IMR-90 (cell line): Measurements from ENCODE around the gene RHBDL1. TPM values are rescaled to one million over a fixed set of nuclear protein-coding genes. Genes with fewer than 3 reads are reported as not detected.

Source experiments
- ATAC-seq: fragments of 200-7000 bp; cut with Tn5 transposase; 2 replicates; pipeline ENCODE4 v1.9.1; 2020; ENCODE audit warnings: low read depth, mild to moderate bottlenecking, moderate library complexity
- BruUV-seq: library from RNA; stranded (reverse); fragments of 400-500 nt; replicated peaks from 2 replicates; lab custom pipeline; 2021; lab: Mats Ljungman, UMichigan
- CTCF ChIA-PET: fragments of 300-600 bp; formaldehyde crosslinking; extraction: SDS; loops from one replicate; lab custom pipeline; 2021; ENCODE audit warnings: antibody characterized with exemption; lab: Yijun Ruan, JAX
- POLR2A ChIA-PET: fragments of 300-600 bp; sonication (Branson Sonifier 250); formaldehyde crosslinking; loops from one replicate; lab custom pipeline; 2022; ENCODE audit warnings: antibody characterized with exemption; ENCODE audit not compliant: unreplicated experiment; lab: Charles Lee
- DNase-seq: peaks from one replicate; pipeline ENCODE4 v3.0.0; 2013
- H2AFZ ChIP-seq: replicated peaks from 2 replicates; pipeline ENCODE3; 2013; ENCODE audit warnings: low read length, mild to moderate bottlenecking; ENCODE audit not compliant: poor library complexity
- H2AK5ac ChIP-seq: 2 replicates; pipeline ENCODE4 v1.6.1; 2013; ENCODE audit warnings: low read depth, low read length, inconsistent platforms
- H2AK9ac ChIP-seq: replicated peaks from 2 replicates; pipeline ENCODE3; 2013; ENCODE audit warnings: mild to moderate bottlenecking, low read depth, low read length, moderate library complexity; ENCODE audit not compliant: poor library complexity
- H2BK120ac ChIP-seq: 2 replicates; pipeline ENCODE4 v1.6.1; 2013; ENCODE audit warnings: low read depth, low read length, inconsistent platforms
- H2BK15ac ChIP-seq: 3 replicates; pipeline ENCODE4 v1.6.1; 2013; ENCODE audit warnings: low read depth, low read length, inconsistent platforms
- H2BK20ac ChIP-seq: 2 replicates; pipeline ENCODE4 v1.6.1; 2013; ENCODE audit warnings: low read depth, mild to moderate bottlenecking, inconsistent platforms, low read length, moderate library complexity
- H2BK5ac ChIP-seq: 2 replicates; pipeline ENCODE4 v1.6.1; 2013; ENCODE audit warnings: mild to moderate bottlenecking, low read depth, low read length, inconsistent platforms; ENCODE audit not compliant: poor library complexity, severe bottlenecking
- H3K14ac ChIP-seq: replicated peaks from 2 replicates; pipeline ENCODE4 v1.6.1; 2013; ENCODE audit warnings: low read depth, low read length, inconsistent platforms
- H3K18ac ChIP-seq: 2 replicates; pipeline ENCODE4 v1.6.1; 2013; ENCODE audit warnings: low read depth, low read length, control low read depth
- H3K23ac ChIP-seq: 2 replicates; pipeline ENCODE4 v1.6.1; 2013; ENCODE audit warnings: low read depth, low read length, inconsistent platforms
- H3K27ac ChIP-seq: 2 replicates; pipeline ENCODE4 v1.5.1; 2013; ENCODE audit warnings: mild to moderate bottlenecking, control low read depth, low read length; ENCODE audit not compliant: insufficient read depth
- H3K27me3 ChIP-seq: 2 replicates; pipeline ENCODE4 v1.6.1; 2013; ENCODE audit warnings: low read length; ENCODE audit not compliant: control insufficient read depth, insufficient read depth
- H3K36me3 ChIP-seq: 2 replicates; pipeline ENCODE4 v1.6.1; 2013; ENCODE audit warnings: low read length, mixed read lengths; ENCODE audit not compliant: control insufficient read depth, insufficient read depth
- H3K4ac ChIP-seq: 2 replicates; pipeline ENCODE4 v1.6.1; 2013; ENCODE audit warnings: low read depth, low read length, inconsistent platforms
- H3K4me1 ChIP-seq: 2 replicates; pipeline ENCODE4 v1.6.1; 2013; ENCODE audit warnings: low read length, mixed read lengths; ENCODE audit not compliant: control insufficient read depth, insufficient read depth
- H3K4me2 ChIP-seq: 2 replicates; pipeline ENCODE4 v1.6.1; 2013; ENCODE audit warnings: low read depth, mild to moderate bottlenecking, control low read depth, low read length, moderate library complexity
- H3K4me3 ChIP-seq: 2 replicates; pipeline ENCODE4 v1.5.1; 2013; ENCODE audit warnings: low read depth, mild to moderate bottlenecking, control low read depth, low read length, moderate library complexity; ENCODE audit not compliant: insufficient read depth
- H3K56ac ChIP-seq: 2 replicates; pipeline ENCODE4 v1.6.1; 2013; ENCODE audit warnings: low read length, inconsistent platforms; ENCODE audit not compliant: insufficient read depth; ENCODE audit errors: extremely low read depth
- H3K79me1 ChIP-seq, 2 experiments: 2 replicates each; pipeline ENCODE4 v1.6.1; 2013; ENCODE audit warnings: low read length in 2 of 2, inconsistent platforms in 1 of 2, low read depth in 1 of 2
- H3K9ac ChIP-seq: 2 replicates; pipeline ENCODE4 v1.6.1; 2013; ENCODE audit warnings: low read depth, low read length, control low read depth
- H3K9me1 ChIP-seq: 2 replicates; pipeline ENCODE4 v1.6.1; 2013; ENCODE audit warnings: low read length, inconsistent platforms; ENCODE audit not compliant: insufficient read depth
- H3K9me3 ChIP-seq: 2 replicates; pipeline ENCODE4 v1.6.1; 2013; ENCODE audit warnings: low read length; ENCODE audit not compliant: control insufficient read depth, insufficient read depth
- H4K20me1 ChIP-seq: 2 replicates; pipeline ENCODE4 v1.6.1; 2013; ENCODE audit warnings: low read length, inconsistent platforms; ENCODE audit not compliant: insufficient read depth
- H4K5ac ChIP-seq: 2 replicates; pipeline ENCODE4 v1.6.1; 2013; ENCODE audit warnings: mild to moderate bottlenecking, low read depth, low read length, control low read depth
- H4K8ac ChIP-seq, 2 experiments: 2 replicates each; pipeline ENCODE4 v1.6.1; 2013; ENCODE audit warnings: low read depth in 2 of 2, low read length in 2 of 2, control low read depth in 1 of 2, inconsistent platforms in 1 of 2
- H4K91ac ChIP-seq: 2 replicates; pipeline ENCODE4 v1.6.1; 2013; ENCODE audit warnings: low read depth, low read length, inconsistent platforms; ENCODE audit not compliant: insufficient read depth
- BHLHE40 ChIP-seq: fragments of 150-350 bp; IDR thresholded peaks from 2 replicates; pipeline ENCODE4 v1.6.1; 2016; ENCODE audit warnings: mild to moderate bottlenecking, low read depth, low read length
- CEBPB ChIP-seq: IDR thresholded peaks from 2 replicates; pipeline ENCODE4 v1.6.1; 2012; ENCODE audit warnings: low read depth, low read length, improper control_type of control experiment
- CHD1 ChIP-seq: IDR thresholded peaks from 2 replicates; pipeline ENCODE4 v1.6.1; 2012; ENCODE audit warnings: low read depth, low read length, improper control_type of control experiment
- FOS ChIP-seq: fragments of 150-350 bp; IDR thresholded peaks from 2 replicates; pipeline ENCODE4 v1.6.1; 2016; ENCODE audit warnings: low read depth, low read length
- MAFK ChIP-seq: IDR thresholded peaks from 2 replicates; pipeline ENCODE4 v1.6.1; 2012; ENCODE audit warnings: low read depth, low read length, improper control_type of control experiment
- MAZ ChIP-seq: IDR thresholded peaks from 2 replicates; pipeline ENCODE4 v1.6.1; 2012; ENCODE audit warnings: low read depth, mild to moderate bottlenecking, low read length, improper control_type of control experiment, moderate library complexity, borderline replicate concordance
- MXI1 ChIP-seq: IDR thresholded peaks from 2 replicates; pipeline ENCODE4 v1.6.1; 2012; ENCODE audit warnings: low read depth, mild to moderate bottlenecking, low read length, moderate library complexity, borderline replicate concordance
- NFE2L2 ChIP-seq: fragments of 150-350 bp; IDR thresholded peaks from 2 replicates; pipeline ENCODE4 v1.6.1; 2016; ENCODE audit warnings: low read depth, mild to moderate bottlenecking, low read length
- POLR2A ChIP-seq: IDR thresholded peaks from 2 replicates; pipeline ENCODE4 v1.6.1; 2012; ENCODE audit warnings: mild to moderate bottlenecking, low read depth, low read length
- RAD21 ChIP-seq: IDR thresholded peaks from 2 replicates; pipeline ENCODE4 v1.6.1; 2012; ENCODE audit warnings: low read length, improper control_type of control experiment
- RCOR1 ChIP-seq: IDR thresholded peaks from 2 replicates; pipeline ENCODE4 v1.6.1; 2012; ENCODE audit warnings: mild to moderate bottlenecking, low read length, improper control_type of control experiment; ENCODE audit not compliant: insufficient replicate concordance
- RFX5 ChIP-seq: IDR thresholded peaks from 2 replicates; pipeline ENCODE4 v1.8.0; 2012; ENCODE audit warnings: low read depth, mild to moderate bottlenecking, low read length, moderate library complexity
- SMC3 ChIP-seq: fragments of 150-350 bp; IDR thresholded peaks from 2 replicates; pipeline ENCODE4 v1.6.1; 2016; ENCODE audit warnings: low read depth, mild to moderate bottlenecking, antibody characterized with exemption, low read length, moderate library complexity
- WGBS, 2 experiments: methylation state at CpG; one replicate each; pipeline versions ENCODE4 v1.1.5 to v1.1.7; 2013; ENCODE audit warnings: missing lambda C conversion rate in 2 of 2; ENCODE audit not compliant: insufficient read length in 1 of 2; ENCODE audit errors: extremely low coverage in 2 of 2; 5-methylcytosine and 5-hydroxymethylcytosine counted together
- dilution Hi-C: fragments of 300-500 bp; cut with HindIII; formaldehyde crosslinking; loops from one replicate; pipeline ENCODE4 v1.14.3; 2018; ENCODE audit warnings: low sequenced_read_pairs; ENCODE audit not compliant: unreplicated experiment
- in situ Hi-C: fragments of 300-500 bp; cut with MboI; formaldehyde crosslinking; loops from 3 replicates; pipeline ENCODE4 v1.14.3; 2019; ENCODE audit warnings: low sequenced_read_pairs, inconsistent platforms, mixed read lengths
- intact Hi-C: fragments of 100-400 bp; cut with micrococcal nuclease; formaldehyde crosslinking; loops from 2 replicates; pipeline ENCODE4 v1.10.0; 2022
- polyA plus RNA-seq, 3 experiments: library from polyadenylated mRNA; depleted of rRNA; stranded (reverse); fragments of >200 nt; gene quantifications; 2 replicates each; pipeline ENCODE4 v1.2.3, GENCODE V29; 2012; ENCODE audit warnings: low replicate concordance in 1 of 3
- total RNA-seq: library from RNA; depleted of rRNA; stranded (reverse); fragments of >200 nt; gene quantifications from 2 replicates; pipeline ENCODE4 v1.2.3, GENCODE V29; 2012
- TF ChIP-seq, protein P1 (sequence below): fragments of 150-350 bp; IDR thresholded peaks from 2 replicates; pipeline ENCODE4 v1.6.1; 2016; ENCODE audit warnings: low read depth, mild to moderate bottlenecking, low read length, moderate library complexity, borderline replicate concordance
- TF ChIP-seq, protein P2 (sequence below): conservative IDR thresholded peaks from 2 replicates; pipeline ENCODE4 v1.5.1; 2012; ENCODE audit warnings: mild to moderate bottlenecking, low read depth, low read length, improper control_type of control experiment
- TF ChIP-seq, protein P3 (sequence below): fragments of 150-350 bp; IDR thresholded peaks from 2 replicates; pipeline ENCODE4 v1.6.1; 2017; ENCODE audit warnings: mild to moderate bottlenecking, antibody characterized with exemption, low read length, low read depth

RHBDL1 gene
- total and polyA plus RNA-seq, 2 of the 4 experiments (the other 2 are of a cell fraction): 0.72 to 4.1 TPM

DNA sequence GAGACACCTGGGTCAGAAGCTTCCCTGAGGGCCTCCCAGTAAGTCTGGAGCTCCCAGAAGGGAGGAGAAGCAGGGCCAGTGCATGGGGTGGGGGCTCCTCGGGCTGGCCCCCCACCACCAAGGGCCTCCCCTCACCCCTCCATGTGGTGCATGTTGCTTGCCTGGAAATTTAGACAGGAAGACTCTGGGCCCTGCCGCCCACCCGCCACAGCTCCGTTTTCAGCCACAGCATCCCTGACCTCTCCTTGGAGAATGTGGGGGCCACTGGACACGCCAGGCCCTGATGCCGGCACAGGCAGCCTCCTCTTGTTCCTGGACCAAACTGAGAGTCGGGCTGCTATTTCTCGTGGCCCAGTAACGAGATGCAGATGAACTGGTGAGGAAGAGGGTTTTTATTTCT, 36.6 kb upstream of the RHBDL1 start:
- DNase-seq: no peak
- Histone ChIP-seq H2AFZ (no peak overlapping the region), H4K91ac (no peak overlapping the region), H3K27me3 (no peaks in the 10 kb centered on the region), H3K4me3 (no peak overlapping the region), H3K14ac (no peak overlapping the region), H2BK20ac (no peak overlapping the region), H3K4me2 (no peak overlapping the region), H4K20me1 (peaks cover 4% of the 10 kb centered on the region), H2BK120ac (no peak overlapping the region), H3K79me1 (peaks cover 3 to 35% of the 10 kb centered on the region in 2 experiments; a peak in 2 of 4 replicates), H3K4me1 (peaks cover 19% of the 10 kb centered on the region), H3K9me1 (peaks cover 8% of the 10 kb centered on the region; the same call in 1 of the 2 replicates), H2AK9ac (no peak overlapping the region), H3K56ac (no peak overlapping the region), H2BK15ac (no peak overlapping the region), H3K4ac (no peak overlapping the region), H3K23ac (no peak overlapping the region), H3K27ac (no peak overlapping the region), H3K9me3 (no peaks in the 10 kb centered on the region), H4K5ac (no peak overlapping the region), H2BK5ac (no peak overlapping the region), H3K9ac (no peak overlapping the region), H4K8ac (no peak overlapping the region), H3K36me3 (peaks cover 5% of the 10 kb centered on the region; the same call in 1 of the 2 replicates), H2AK5ac (no peak overlapping the region), H3K18ac (no peak overlapping the region)
- 60% methylated on average over 2 of the region's 9 CpGs; no CpG with 5 or more reads in 1 of the 2 experiments for WGBS, 2 experiments
- in situ Hi-C loops (no loop called here), dilution Hi-C loops (no loop called here), intact Hi-C loops (loop anchor here (5.0 kb wide), 1 partner anchor 112 kb away; the partner anchor contains the start of gene CAPN15)
- ATAC-seq: no peak
- TF ChIP-seq SMC3 (no peak), MAZ (no peak), RAD21 (no peak), NFE2L2 (no peak), BHLHE40 (no peak), POLR2A (no peak), MAFK (no peak), MXI1 (no peak), RFX5 (no peak), CEBPB (no peak), CHD1 (no peak), RCOR1 (no peak), FOS (no peak)
- TF ChIP-seq, protein P1, sequence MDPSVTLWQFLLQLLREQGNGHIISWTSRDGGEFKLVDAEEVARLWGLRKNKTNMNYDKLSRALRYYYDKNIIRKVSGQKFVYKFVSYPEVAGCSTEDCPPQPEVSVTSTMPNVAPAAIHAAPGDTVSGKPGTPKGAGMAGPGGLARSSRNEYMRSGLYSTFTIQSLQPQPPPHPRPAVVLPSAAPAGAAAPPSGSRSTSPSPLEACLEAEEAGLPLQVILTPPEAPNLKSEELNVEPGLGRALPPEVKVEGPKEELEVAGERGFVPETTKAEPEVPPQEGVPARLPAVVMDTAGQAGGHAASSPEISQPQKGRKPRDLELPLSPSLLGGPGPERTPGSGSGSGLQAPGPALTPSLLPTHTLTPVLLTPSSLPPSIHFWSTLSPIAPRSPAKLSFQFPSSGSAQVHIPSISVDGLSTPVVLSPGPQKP: no peak
- TF ChIP-seq, protein P2, sequence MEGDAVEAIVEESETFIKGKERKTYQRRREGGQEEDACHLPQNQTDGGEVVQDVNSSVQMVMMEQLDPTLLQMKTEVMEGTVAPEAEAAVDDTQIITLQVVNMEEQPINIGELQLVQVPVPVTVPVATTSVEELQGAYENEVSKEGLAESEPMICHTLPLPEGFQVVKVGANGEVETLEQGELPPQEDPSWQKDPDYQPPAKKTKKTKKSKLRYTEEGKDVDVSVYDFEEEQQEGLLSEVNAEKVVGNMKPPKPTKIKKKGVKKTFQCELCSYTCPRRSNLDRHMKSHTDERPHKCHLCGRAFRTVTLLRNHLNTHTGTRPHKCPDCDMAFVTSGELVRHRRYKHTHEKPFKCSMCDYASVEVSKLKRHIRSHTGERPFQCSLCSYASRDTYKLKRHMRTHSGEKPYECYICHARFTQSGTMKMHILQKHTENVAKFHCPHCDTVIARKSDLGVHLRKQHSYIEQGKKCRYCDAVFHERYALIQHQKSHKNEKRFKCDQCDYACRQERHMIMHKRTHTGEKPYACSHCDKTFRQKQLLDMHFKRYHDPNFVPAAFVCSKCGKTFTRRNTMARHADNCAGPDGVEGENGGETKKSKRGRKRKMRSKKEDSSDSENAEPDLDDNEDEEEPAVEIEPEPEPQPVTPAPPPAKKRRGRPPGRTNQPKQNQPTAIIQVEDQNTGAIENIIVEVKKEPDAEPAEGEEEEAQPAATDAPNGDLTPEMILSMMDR: no peak
- TF ChIP-seq, protein P3, sequence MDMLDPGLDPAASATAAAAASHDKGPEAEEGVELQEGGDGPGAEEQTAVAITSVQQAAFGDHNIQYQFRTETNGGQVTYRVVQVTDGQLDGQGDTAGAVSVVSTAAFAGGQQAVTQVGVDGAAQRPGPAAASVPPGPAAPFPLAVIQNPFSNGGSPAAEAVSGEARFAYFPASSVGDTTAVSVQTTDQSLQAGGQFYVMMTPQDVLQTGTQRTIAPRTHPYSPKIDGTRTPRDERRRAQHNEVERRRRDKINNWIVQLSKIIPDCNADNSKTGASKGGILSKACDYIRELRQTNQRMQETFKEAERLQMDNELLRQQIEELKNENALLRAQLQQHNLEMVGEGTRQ: no peak
- no TSS peak for BruUV-seq
- POLR2A ChIA-PET: no interaction called here
- CTCF ChIA-PET: no interaction called here
